WTC11 (cell line): ENCODE measurements around the gene TSPAN31. TPM values are rescaled to one million over a fixed set of nuclear protein-coding genes. Genes with fewer than 3 reads are reported as not detected.

Experiments
- ATAC-seq: fragments of 200-7000 bp; cut with Tn5 transposase; 2 replicates; pipeline ENCODE4 v1.10.0; 2021; ENCODE audit warnings: mild to moderate bottlenecking, moderate library complexity
- CTCF ChIA-PET: fragments of 300-600 bp; sonication (Branson Sonifier 250); formaldehyde crosslinking; loops from one replicate; lab custom pipeline; 2021; ENCODE audit warnings: antibody characterized with exemption; lab: Charles Lee
- POLR2A ChIA-PET: fragments of 350-600 bp; sonication (Branson Sonifier 250); formaldehyde crosslinking; loops from one replicate; lab custom pipeline; 2021; ENCODE audit warnings: antibody characterized with exemption; lab: Charles Lee
- DNase-seq: peaks from one replicate; pipeline ENCODE4 v3.0.0; 2021; ENCODE audit warnings: low spot score
- H3K27ac Mint-ChIP-seq: 2 replicates; pipeline ENCODE4 v1.8.0; 2021; ENCODE audit warnings: mixed read lengths
- H3K27me3 Mint-ChIP-seq: 2 replicates; pipeline ENCODE4 v1.8.0; 2021; ENCODE audit warnings: low read depth, mild to moderate bottlenecking, moderate library complexity, mixed read lengths
- H3K36me3 Mint-ChIP-seq: 2 replicates; pipeline ENCODE4 v1.8.0; 2021; ENCODE audit warnings: mixed read lengths
- H3K4me1 Mint-ChIP-seq: 2 replicates; pipeline ENCODE4 v1.8.0; 2022; ENCODE audit warnings: mixed read lengths
- H3K4me3 Mint-ChIP-seq: 2 replicates; pipeline ENCODE4 v1.8.0; 2021; ENCODE audit warnings: mild to moderate bottlenecking, moderate library complexity, mixed read lengths
- H3K9me3 Mint-ChIP-seq: 2 replicates; pipeline ENCODE4 v1.8.0; 2021; ENCODE audit warnings: mixed read lengths
- ARID4B ChIP-seq: sonication (generic); formaldehyde crosslinking; IDR thresholded peaks from 2 replicates; pipeline ENCODE4 v1.8.0; 2023; ENCODE audit warnings: missing genetic modification reagents, mild to moderate bottlenecking, borderline replicate concordance
- CDX4 ChIP-seq: fragments of 250-450 bp; sonication (Bioruptor Pico); IDR thresholded peaks from 2 replicates; pipeline ENCODE4 v1.9.0; 2021; ENCODE audit warnings: moderate library complexity, mild to moderate bottlenecking, inconsistent platforms, borderline replicate concordance
- CREB1 ChIP-seq: sonication (generic); formaldehyde crosslinking; IDR thresholded peaks from 2 replicates; pipeline ENCODE4 v1.8.0; 2023; ENCODE audit warnings: mild to moderate bottlenecking, missing genetic modification reagents
- CTCF ChIP-seq: fragments of 200-600 bp; IDR thresholded peaks from 2 replicates; pipeline ENCODE4 v1.8.0; 2022; ENCODE audit warnings: antibody characterized with exemption
- ETV6 ChIP-seq: sonication (generic); formaldehyde crosslinking; IDR thresholded peaks from 2 replicates; pipeline ENCODE4 v1.8.1; 2022; ENCODE audit warnings: mild to moderate bottlenecking, missing genetic modification reagents
- FOXJ3 ChIP-seq: sonication (generic); formaldehyde crosslinking; IDR thresholded peaks from 2 replicates; pipeline ENCODE4 v1.9.0; 2021; ENCODE audit warnings: missing genetic modification reagents, mild to moderate bottlenecking, borderline replicate concordance
- IRF2 ChIP-seq: sonication (generic); formaldehyde crosslinking; IDR thresholded peaks from 2 replicates; pipeline ENCODE4 v1.8.0; 2022; ENCODE audit warnings: low read depth, missing genetic modification reagents, borderline replicate concordance
- JUN ChIP-seq: sonication (generic); formaldehyde crosslinking; IDR thresholded peaks from 2 replicates; pipeline ENCODE4 v1.8.0; 2023; ENCODE audit warnings: mild to moderate bottlenecking, missing genetic modification reagents
- MLX ChIP-seq: sonication (generic); formaldehyde crosslinking; IDR thresholded peaks from 2 replicates; pipeline ENCODE4 v1.8.1; 2023; ENCODE audit warnings: mild to moderate bottlenecking, missing genetic modification reagents, moderate library complexity
- NFATC4 ChIP-seq: fragments of 250-450 bp; sonication (Bioruptor Pico); IDR thresholded peaks from 2 replicates; pipeline ENCODE4 v1.9.0; 2021; ENCODE audit warnings: mild to moderate bottlenecking
- RORB ChIP-seq: fragments of 250-450 bp; sonication (Bioruptor Pico); IDR thresholded peaks from 2 replicates; pipeline ENCODE4 v1.9.0; 2021; ENCODE audit warnings: mild to moderate bottlenecking
- SMAD4 ChIP-seq: sonication (generic); formaldehyde crosslinking; IDR thresholded peaks from 2 replicates; pipeline ENCODE4 v1.8.0; 2022; ENCODE audit warnings: mild to moderate bottlenecking, missing genetic modification reagents
- SOX15 ChIP-seq: fragments of 250-450 bp; sonication (Bioruptor Pico); IDR thresholded peaks from 2 replicates; pipeline ENCODE4 v1.9.0; 2021; ENCODE audit warnings: mild to moderate bottlenecking
- TEAD1 ChIP-seq: sonication (generic); formaldehyde crosslinking; IDR thresholded peaks from 2 replicates; pipeline ENCODE4 v1.8.0; 2022; ENCODE audit warnings: mild to moderate bottlenecking, missing genetic modification reagents
- TEAD4 ChIP-seq: sonication (generic); formaldehyde crosslinking; IDR thresholded peaks from 2 replicates; pipeline ENCODE4 v1.8.0; 2022; ENCODE audit warnings: mild to moderate bottlenecking, missing genetic modification reagents
- TP53 ChIP-seq: sonication (generic); formaldehyde crosslinking; IDR thresholded peaks from 2 replicates; pipeline ENCODE4 v1.8.1; 2023; ENCODE audit warnings: mild to moderate bottlenecking, missing genetic modification reagents
- USF1 ChIP-seq: sonication (generic); formaldehyde crosslinking; IDR thresholded peaks from 2 replicates; pipeline ENCODE4 v1.8.0; 2022; ENCODE audit warnings: mild to moderate bottlenecking, missing genetic modification reagents
- ZNF416 ChIP-seq: fragments of 250-450 bp; sonication (Bioruptor Pico); IDR thresholded peaks from 2 replicates; pipeline ENCODE4 v1.9.0; 2021; ENCODE audit warnings: mild to moderate bottlenecking, inconsistent platforms
- ZSCAN18 ChIP-seq: fragments of 250-450 bp; sonication (Bioruptor Pico); IDR thresholded peaks from 2 replicates; pipeline ENCODE4 v2.1.2; 2022; ENCODE audit warnings: mild to moderate bottlenecking, moderate library complexity
- total RNA-seq: library from RNA; stranded (reverse); gene quantifications from 3 replicates; pipeline ENCODE4 v1.2.3, GENCODE V29; 2021
- TF ChIP-seq, protein P1 (sequence below): sonication (generic); formaldehyde crosslinking; IDR thresholded peaks from 2 replicates; pipeline ENCODE4 v1.8.0; 2022; ENCODE audit warnings: mild to moderate bottlenecking, missing genetic modification reagents
- TF ChIP-seq, protein P2 (sequence below): sonication (generic); formaldehyde crosslinking; IDR thresholded peaks from 2 replicates; pipeline ENCODE4 v1.8.1; 2023; ENCODE audit warnings: mild to moderate bottlenecking, missing genetic modification reagents, moderate library complexity

TSPAN31 gene
- total RNA-seq, 1 experiment from 2014 or later, result 9.9 TPM

- CTCF ChIA-PET, result interaction anchor here (0.6 to 0.7 kb wide), 2 partner anchors 281 to 1543 kb away, joined by 3 to 4 read pairs; partner anchors contain the start of gene GLI1
- no peak for TF ChIP-seq ETV6 (CRISPR knock-in tag)
- TF ChIP-seq TP53, result no peak
- TF ChIP-seq MLX (CRISPR knock-in tag), result no peak
- TF ChIP-seq SOX15, result no peak
- no peak for TF ChIP-seq RORB (CRISPR knock-in tag)
- no peak for TF ChIP-seq USF1
- TF ChIP-seq JUN (CRISPR knock-in tag), result no peak
- no peak for TF ChIP-seq TEAD4
- POLR2A ChIA-PET, result no interaction called here
- ATAC-seq (no peak), DNase-seq (no peak)
- Mint-ChIP-seq H3K27me3 (peaks cover 90% of the 10 kb centered on the region), H3K27ac (no peak overlapping the region), H3K4me1 (peaks cover 28% of the 10 kb centered on the region), H3K36me3 (no peaks in the 10 kb centered on the region), H3K4me3 (no peak overlapping the region; the same call in 1 of the 2 replicates), H3K9me3 (no peaks in the 10 kb centered on the region; the same call in 1 of the 2 replicates)
These were observed 4.8 kb upstream of the TSPAN31 start for GRCh38 chr12:57739914-57740538.

GRCh38 chr12:57740656-57741412 lies 4.0 kb upstream of the TSPAN31 start:
- CTCF ChIA-PET, result interaction anchor here (0.9 to 4.7 kb wide), 5 partner anchors 14 to 157 kb away, joined by 3 to 31 read pairs (median 5); partner anchors contain the start of gene B4GALNT1
- Mint-ChIP-seq H3K36me3 (0 out of 2 replicates have a peak, but pooled peaks cover 2% of the 10 kb centered on the region), H3K4me1 (peaks cover 25% of the 10 kb centered on the region), H3K27ac (no peak overlapping the region), H3K4me3 (no peak overlapping the region), H3K9me3 (no peaks in the 10 kb centered on the region; the same call in 1 of the 2 replicates), H3K27me3 (peaks cover 82% of the 10 kb centered on the region)
- ATAC-seq (no peak), DNase-seq (no peak)
- POLR2A ChIA-PET, result interaction anchor here (1.0 kb wide), 1 partner anchor 11 kb away, joined by 4 read pairs; the partner anchor contains the start of gene CDK4
- TF ChIP-seq TEAD1 (no peak), IRF2 (CRISPR knock-in tag) (no peak), SMAD4 (no peak), CTCF (no peak), ZSCAN18 (no peak), ZNF416 (CRISPR knock-in tag) (no peak), NFATC4 (CRISPR knock-in tag) (no peak), CREB1 (CRISPR knock-in tag) (no peak), CDX4 (CRISPR knock-in tag) (no peak), FOXJ3 (CRISPR knock-in tag) (no peak), ARID4B (no peak)
- TF ChIP-seq, protein P1, sequence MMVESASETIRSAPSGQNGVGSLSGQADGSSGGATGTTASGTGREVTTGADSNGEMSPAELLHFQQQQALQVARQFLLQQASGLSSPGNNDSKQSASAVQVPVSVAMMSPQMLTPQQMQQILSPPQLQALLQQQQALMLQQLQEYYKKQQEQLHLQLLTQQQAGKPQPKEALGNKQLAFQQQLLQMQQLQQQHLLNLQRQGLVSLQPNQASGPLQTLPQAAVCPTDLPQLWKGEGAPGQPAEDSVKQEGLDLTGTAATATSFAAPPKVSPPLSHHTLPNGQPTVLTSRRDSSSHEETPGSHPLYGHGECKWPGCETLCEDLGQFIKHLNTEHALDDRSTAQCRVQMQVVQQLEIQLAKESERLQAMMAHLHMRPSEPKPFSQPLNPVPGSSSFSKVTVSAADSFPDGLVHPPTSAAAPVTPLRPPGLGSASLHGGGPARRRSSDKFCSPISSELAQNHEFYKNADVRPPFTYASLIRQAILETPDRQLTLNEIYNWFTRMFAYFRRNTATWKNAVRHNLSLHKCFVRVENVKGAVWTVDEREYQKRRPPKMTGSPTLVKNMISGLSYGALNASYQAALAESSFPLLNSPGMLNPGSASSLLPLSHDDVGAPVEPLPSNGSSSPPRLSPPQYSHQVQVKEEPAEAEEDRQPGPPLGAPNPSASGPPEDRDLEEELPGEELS (CRISPR knock-in tag), result no peak
- TF ChIP-seq, protein P2, sequence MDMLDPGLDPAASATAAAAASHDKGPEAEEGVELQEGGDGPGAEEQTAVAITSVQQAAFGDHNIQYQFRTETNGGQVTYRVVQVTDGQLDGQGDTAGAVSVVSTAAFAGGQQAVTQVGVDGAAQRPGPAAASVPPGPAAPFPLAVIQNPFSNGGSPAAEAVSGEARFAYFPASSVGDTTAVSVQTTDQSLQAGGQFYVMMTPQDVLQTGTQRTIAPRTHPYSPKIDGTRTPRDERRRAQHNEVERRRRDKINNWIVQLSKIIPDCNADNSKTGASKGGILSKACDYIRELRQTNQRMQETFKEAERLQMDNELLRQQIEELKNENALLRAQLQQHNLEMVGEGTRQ (CRISPR knock-in tag), result no peak
